HG02610 (cell line): ENCODE results near the gene BICDL2.
A peak's percentile ranks its signal among the peaks of the same experiment; 100 is the strongest.

ENCODE experiments used
- ATAC-seq: cut with Tn5 transposase; IDR thresholded peaks from one replicate; pipeline ENCODE4 v1.9.1; 2021; ENCODE audit warnings: mild to moderate bottlenecking, moderate library complexity; ENCODE audit not compliant: unreplicated experiment

Gene BICDL2

GRCh38 chr16:2987833-2988232, 48.9 kb downstream of the BICDL2 start:
- no peak for ATAC-seq

DNA sequence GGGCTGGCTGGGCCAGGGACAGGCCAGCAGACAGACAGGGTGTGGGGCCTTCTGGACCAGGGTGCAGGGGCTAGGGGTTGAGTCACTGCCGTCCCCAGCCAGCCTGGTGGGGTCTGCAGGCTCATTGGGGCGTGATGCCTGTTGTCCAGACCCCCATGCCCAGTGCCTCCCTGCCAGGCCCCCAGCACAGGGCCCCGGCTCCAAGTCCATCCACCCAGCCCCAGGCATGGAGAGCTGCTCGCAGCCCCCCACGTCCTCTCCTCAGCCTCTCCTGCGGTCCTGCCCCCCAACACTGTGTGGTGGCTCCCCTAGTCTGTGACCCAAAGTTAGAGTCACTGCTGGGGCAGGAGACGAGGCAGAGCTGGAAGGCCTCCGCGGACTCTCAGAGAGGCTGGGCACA, 49.5 kb downstream of the BICDL2 start:
- no peak for ATAC-seq

DNA sequence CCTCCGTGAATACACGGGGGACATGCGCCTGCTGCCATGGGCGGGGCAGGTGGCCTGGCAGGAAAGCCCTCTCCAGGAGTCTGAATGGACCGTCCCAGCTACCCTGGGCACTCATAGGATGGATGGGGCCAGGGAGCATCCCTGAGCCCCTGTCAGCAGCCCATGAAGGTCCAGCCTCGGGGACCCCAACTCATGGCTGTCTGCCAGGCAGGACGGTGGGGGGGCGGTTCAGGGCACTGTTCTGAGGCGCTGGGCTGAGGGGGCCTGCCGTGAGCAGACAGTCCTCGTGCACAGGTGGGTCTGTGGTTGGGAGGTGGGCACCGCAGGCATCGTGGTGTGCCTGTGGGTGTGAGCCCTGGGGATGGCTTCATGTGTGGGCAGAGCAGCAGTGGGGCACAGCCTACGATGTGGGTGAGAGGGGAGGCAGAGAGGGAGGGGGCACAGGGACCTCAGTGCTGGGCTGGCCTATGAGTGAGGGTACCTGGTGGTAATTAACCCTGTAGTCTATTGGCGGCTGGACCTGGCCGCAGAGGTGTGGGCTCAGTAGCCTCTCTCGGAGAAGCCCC, 50.0 kb downstream of the BICDL2 start:
- no peak for ATAC-seq

GRCh38 chr16:2985893-2986355, 50.8 kb downstream of the BICDL2 start:
- ATAC-seq = no peak

GRCh38 chr16:2985462-2985861, 51.3 kb downstream of the BICDL2 start:
- ATAC-seq = no peak

- peak; percentile 43 for ATAC-seq
Measured at GRCh38 chr16:2983706-2984136, 53.0 kb downstream of the BICDL2 start.

- no peak for ATAC-seq
Measured at GRCh38 chr16:2982402-2982801, 54.3 kb downstream of the BICDL2 start.

GRCh38 chr16:2981899-2982250, 54.9 kb downstream of the BICDL2 start:
- no peak for ATAC-seq

GRCh38 chr16:2981177-2981898, 55.4 kb downstream of the BICDL2 start:
- ATAC-seq = no peak

GRCh38 chr16:2980227-2981176, 56.2 kb downstream of the BICDL2 start, which contains the start of gene PKMYT1:
PKMYT1 (minus strand) TSS chr16:2980446; CDS start chr16:2979657, 789 bp downstream.
- ATAC-seq = peak; percentile 73

- no peak for ATAC-seq
Measured at GRCh38 chr16:2979669-2980226, 57.0 kb downstream of the BICDL2 start.
